PC-3 (cell line): ENCODE measurements around the gene ACBD5. TPM values are rescaled to one million over a fixed set of nuclear protein-coding genes. Genes with fewer than 3 reads are reported as not detected.

ENCODE experiments used
- ATAC-seq: fragments of 200-7000 bp; cut with Tn5 transposase; 2 replicates; pipeline ENCODE4 v1.9.1; 2020; ENCODE audit warnings: mild to moderate bottlenecking, moderate library complexity
- BruUV-seq: library from RNA; stranded (reverse); fragments of 400-500 nt; replicated peaks from 2 replicates; lab custom pipeline; 2021; lab: Mats Ljungman, UMichigan
- CTCF ChIA-PET: fragments of 300-600 bp; sonication (Branson Sonifier 250); formaldehyde crosslinking; loops from one replicate; lab custom pipeline; 2022; ENCODE audit warnings: antibody characterized with exemption; lab: Charles Lee
- POLR2A ChIA-PET: fragments of 300-600 bp; sonication (Branson Sonifier 250); formaldehyde crosslinking; loops from one replicate; lab custom pipeline; 2022; ENCODE audit warnings: antibody characterized with exemption; ENCODE audit not compliant: unreplicated experiment; lab: Charles Lee
- DNase-seq: peaks from one replicate; pipeline ENCODE4 v3.0.0-alpha.2; 2015
- H2AFZ ChIP-seq: fragments of 300-600 bp; sonication (generic); 2 replicates; pipeline ENCODE4 v1.6.0; 2016; ENCODE audit warnings: antibody characterized with exemption, low read length
- H3F3A ChIP-seq: fragments of 300-600 bp; sonication (generic); one replicate; pipeline ENCODE4 v1.6.0; 2017; ENCODE audit warnings: antibody characterized with exemption, low read length, control low read depth, mild to moderate bottlenecking; ENCODE audit not compliant: unreplicated experiment
- H3K27ac ChIP-seq: fragments of 300-600 bp; sonication (generic); 2 replicates; pipeline ENCODE4 v1.5.1; 2016; ENCODE audit warnings: mild to moderate bottlenecking, low read length
- H3K27me3 ChIP-seq: fragments of 300-600 bp; sonication (generic); 2 replicates; pipeline ENCODE4 v1.6.1; 2016; ENCODE audit warnings: low read length, mixed read lengths
- H3K36me3 ChIP-seq: fragments of 300-600 bp; sonication (generic); 2 replicates; pipeline ENCODE4 v1.6.1; 2016; ENCODE audit warnings: low read depth, mixed run types, low read length, mixed read lengths
- H3K4me1 ChIP-seq: fragments of 300-600 bp; sonication (generic); 2 replicates; pipeline ENCODE4 v1.5.1; 2016; ENCODE audit warnings: low read length; ENCODE audit not compliant: insufficient read depth
- H3K4me2 ChIP-seq: fragments of 300-600 bp; sonication (generic); 2 replicates; pipeline ENCODE4 v1.6.0; 2016; ENCODE audit warnings: low read length
- H3K4me3 ChIP-seq: fragments of 300-600 bp; sonication (generic); 2 replicates; pipeline ENCODE4 v1.5.1; 2016; ENCODE audit warnings: mild to moderate bottlenecking, low read length, mixed read lengths
- H3K79me2 ChIP-seq: fragments of 300-600 bp; sonication (generic); 2 replicates; pipeline ENCODE4 v1.6.1; 2017; ENCODE audit warnings: low read length, mixed read lengths
- H3K9ac ChIP-seq: fragments of 300-600 bp; sonication (generic); 2 replicates; pipeline ENCODE4 v1.6.0; 2016; ENCODE audit warnings: mild to moderate bottlenecking, low read length
- H3K9me2 ChIP-seq: fragments of 300-600 bp; sonication (generic); replicated peaks from 2 replicates; pipeline ENCODE4 v1.6.1; 2016; ENCODE audit warnings: mixed run types, low read length, mixed read lengths
- H3K9me3 ChIP-seq: fragments of 300-600 bp; sonication (generic); 2 replicates; pipeline ENCODE4 v1.6.1; 2016; ENCODE audit warnings: low read length, mixed read lengths
- H4K20me1 ChIP-seq: fragments of 300-600 bp; sonication (generic); 2 replicates; pipeline ENCODE4 v1.6.1; 2016; ENCODE audit warnings: low read length, mixed read lengths
- CTCF ChIP-seq: fragments of 300-600 bp; sonication (generic); conservative IDR thresholded peaks from 2 replicates; pipeline ENCODE4 v1.5.1; 2017; ENCODE audit warnings: antibody characterized with exemption, low read depth, mild to moderate bottlenecking, low read length
- EZH2 ChIP-seq: fragments of 300-600 bp; sonication (generic); IDR thresholded peaks from one replicate; pipeline ENCODE4 v1.6.1; 2017; ENCODE audit warnings: antibody characterized with exemption, mild to moderate bottlenecking, low read length; ENCODE audit not compliant: unreplicated experiment
- EZH2phosphoT487 ChIP-seq: fragments of 300-600 bp; sonication (generic); IDR thresholded peaks from 2 replicates; pipeline ENCODE4 v1.6.1; 2018; ENCODE audit warnings: mild to moderate bottlenecking, antibody characterized with exemption, low read length, borderline replicate concordance
- intact Hi-C: fragments of 100-400 bp; cut with micrococcal nuclease; formaldehyde crosslinking; loops from 2 replicates; pipeline ENCODE4 v1.9.0; 2023
- total RNA-seq: library from RNA; depleted of rRNA; stranded (reverse); fragments of >200 nt; gene quantifications from 2 replicates; pipeline ENCODE4 v1.2.3, GENCODE V29; 2014; rRNA removed

The ACBD5 gene
- total RNA-seq, 1 experiment from 2014 or later = 10.7 TPM

GRCh38 chr10:27145937-27146336, 94.7 kb downstream of the ACBD5 start:
- H2AFZ ChIP-seq = no peak overlapping the region
- H3K9me2 ChIP-seq = no peaks in the 10 kb centered on the region
- H3K9ac ChIP-seq = no peak overlapping the region
- H3K4me3 ChIP-seq = no peak overlapping the region
- TF ChIP-seq CTCF = no peak
- TF ChIP-seq EZH2 = no peak
- no peak for TF ChIP-seq EZH2phosphoT487
- peaks cover 30% of the 10 kb centered on the region for H3K36me3 ChIP-seq
- ChIA-PET POLR2A (no interaction called here), CTCF (no interaction called here)
- no peak for ATAC-seq
- no peaks in the 10 kb centered on the region for H3K27me3 ChIP-seq
- intact Hi-C loops = no loop called here
- no peaks in the 10 kb centered on the region for H3F3A ChIP-seq
- no peaks in the 10 kb centered on the region for H3K4me1 ChIP-seq
- H4K20me1 ChIP-seq = 0 out of 2 replicates have a peak, but pooled peaks cover 3% of the 10 kb centered on the region
- H3K27ac ChIP-seq = no peak overlapping the region
- no peak overlapping the region for H3K4me2 ChIP-seq
- no peak for DNase-seq
- no peaks in the 10 kb centered on the region for H3K9me3 ChIP-seq
- no TSS peak for BruUV-seq
- peaks cover 35% of the 10 kb centered on the region for H3K79me2 ChIP-seq

Other genes with a start within 250 kb of the ACBD5 start
- gene ANKRD26, start 140.3 kb downstream of the ACBD5 start, total RNA-seq = 2.9 and 5.0 TPM in 2 replicates
- gene YME1L1, start 86.4 kb downstream of the ACBD5 start, total RNA-seq = 71.6 and 87.9 TPM in 2 replicates
- gene MASTL, start 85.4 kb downstream of the ACBD5 start, total RNA-seq = 18.6 and 21.2 TPM in 2 replicates